NCI-H446 treated with DMSO at 0.1 percent for 48 hours (cell line): ENCODE measurements around the gene GBP5.
"Not testable (repeated sequence)": the region's sequence is repeated elsewhere in the genome, so short reads cannot be mapped to it uniquely, and the experiment has no call there.

Experiments used
- DNase-seq: peaks from one replicate; lab custom pipeline; 2025; lab: John Stamatoyannopoulos, UW

The GBP5 gene

GRCh38 chr1:89272269-89273041 is at the start of gene GBP5:
Gene GBP5, minus strand, starts transcription at chr1:89272860. Its CDS starts 3,305 bp downstream, at chr1:89269555.
- DNase-seq: not testable (repeated sequence)

DNA sequence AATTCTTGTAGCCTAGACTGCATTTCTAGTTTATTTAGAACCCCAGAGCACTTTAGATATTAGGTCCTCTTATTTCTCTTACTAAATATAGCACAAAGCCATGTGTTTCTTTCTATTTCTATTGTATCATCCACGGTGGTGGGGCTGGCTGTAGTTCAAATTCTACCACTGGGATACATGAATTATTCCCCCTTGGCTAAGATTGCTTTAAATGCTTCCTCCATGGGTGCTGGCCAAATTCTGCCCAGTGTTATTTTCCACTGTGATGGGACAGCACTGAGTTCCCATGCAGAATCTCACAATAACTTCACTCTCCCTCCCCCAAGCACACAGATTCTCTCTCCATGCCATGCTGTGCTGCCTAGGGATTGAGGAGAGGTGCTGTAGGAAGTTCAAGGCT is 49.7 kb upstream of the GBP5 start:
- no peak for DNase-seq

- no peak for DNase-seq
Observed at GRCh38 chr1:89312572-89312971, 39.9 kb upstream of the GBP5 start.

DNA sequence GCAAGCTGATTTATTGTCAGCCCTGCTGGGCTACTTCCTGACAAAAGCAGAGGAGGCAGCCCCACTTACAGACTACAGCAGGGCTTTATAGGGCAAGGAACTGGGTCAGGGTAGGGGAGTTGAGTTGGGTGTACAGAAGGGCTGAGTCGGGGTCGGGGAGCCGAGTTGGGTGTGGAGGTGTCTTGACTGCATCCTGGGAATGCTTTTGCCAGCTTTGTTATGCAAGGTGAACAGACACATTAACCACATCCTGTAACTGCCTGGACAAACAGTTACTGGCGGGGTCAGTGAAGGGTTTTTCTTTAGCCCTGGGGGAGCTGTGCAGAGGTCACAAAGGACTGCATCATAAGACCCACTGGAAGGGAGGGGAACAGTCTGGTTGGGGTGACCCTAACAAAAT is 39.1 kb upstream of the GBP5 start:
- no peak for DNase-seq

- no peak for DNase-seq
Observed at GRCh38 chr1:89310976-89311375, 38.3 kb upstream of the GBP5 start.

DNA sequence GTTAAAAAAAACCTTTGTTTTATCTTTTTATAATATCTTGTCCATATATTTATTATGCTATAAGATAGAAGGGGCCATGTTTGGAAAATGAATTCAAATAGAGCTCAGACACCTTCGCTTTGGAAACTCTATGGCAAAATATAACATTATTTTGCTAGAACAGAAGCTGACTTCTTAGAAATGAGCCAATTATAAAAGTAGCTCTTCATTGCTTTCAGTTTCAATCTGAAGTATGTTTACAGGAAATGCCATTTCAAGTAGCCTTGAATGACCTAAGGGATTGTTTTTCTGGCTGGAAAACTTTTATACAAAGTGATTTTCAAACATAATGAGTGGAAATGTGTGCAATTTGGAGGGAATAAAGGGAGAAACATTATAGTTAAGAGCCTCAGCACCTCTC is 37.8 kb upstream of the GBP5 start:
- DNase-seq: no peak

GRCh38 chr1:89309828-89310227 is 37.2 kb upstream of the GBP5 start:
- no peak for DNase-seq

- DNase-seq: no peak
Observed at GRCh38 chr1:89306273-89306672, 33.6 kb upstream of the GBP5 start.

- DNase-seq: no peak
Observed at GRCh38 chr1:89305493-89305892, 32.8 kb upstream of the GBP5 start.

GRCh38 chr1:89304572-89305230 is 32.0 kb upstream of the GBP5 start:
- no peak for DNase-seq

DNA sequence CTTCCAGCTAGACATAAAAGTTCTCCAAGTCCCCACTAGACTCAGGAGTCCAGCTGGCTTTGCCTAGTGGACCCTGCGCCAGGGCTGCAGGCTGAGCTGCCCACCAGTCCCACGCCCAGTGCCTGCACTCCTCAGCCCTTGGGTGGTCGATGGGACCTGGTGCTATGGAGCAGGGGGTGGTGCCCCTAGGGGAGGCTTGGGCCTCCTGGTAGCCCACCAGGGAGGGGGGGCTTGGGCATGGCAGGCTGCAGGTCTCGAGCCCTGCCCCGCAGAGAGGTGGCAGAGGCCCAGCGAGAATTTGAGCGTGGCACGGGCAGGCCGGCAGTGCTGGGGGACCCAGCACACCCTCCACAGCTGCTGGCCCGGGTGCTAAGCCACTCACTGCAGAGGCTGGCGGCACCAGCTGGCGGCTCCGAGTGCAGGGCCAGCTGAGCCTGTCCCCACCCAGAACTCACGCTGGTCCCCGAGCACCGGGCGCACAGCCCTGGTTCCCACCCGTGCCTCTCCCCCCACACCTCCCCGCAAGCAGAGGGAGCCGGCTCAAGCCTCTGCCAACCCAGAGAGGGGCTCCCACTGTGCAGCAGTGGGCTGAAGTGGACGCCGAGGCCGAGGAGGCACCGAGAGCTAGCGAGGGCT is 30.2 kb upstream of the GBP5 start:
- no peak for DNase-seq

- DNase-seq: not testable (repeated sequence)
Observed at GRCh38 chr1:89299739-89300463, 27.2 kb upstream of the GBP5 start.

DNA sequence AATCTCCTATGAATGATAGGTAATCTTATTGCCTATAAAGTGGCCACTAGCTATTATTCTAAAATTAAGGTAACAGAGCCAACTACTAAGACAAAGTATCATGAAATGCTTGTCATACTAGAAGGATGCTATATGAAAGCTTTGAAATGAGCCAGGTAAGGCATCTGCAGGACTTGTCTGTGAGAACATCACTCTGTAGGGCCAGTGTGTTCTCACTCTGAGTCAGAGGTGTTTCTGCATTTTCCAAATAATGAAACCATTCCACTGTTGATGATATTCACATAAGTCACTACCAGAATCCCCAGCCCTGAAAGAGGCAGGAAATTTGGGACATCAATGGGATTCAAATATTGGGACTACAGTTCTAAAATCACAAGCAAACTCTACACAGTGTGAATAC is 25.8 kb upstream of the GBP5 start:
- no peak for DNase-seq

- no peak for DNase-seq
Observed at GRCh38 chr1:89295187-89295586, 22.5 kb upstream of the GBP5 start.

GRCh38 chr1:89291276-89291675 is 18.6 kb upstream of the GBP5 start:
- DNase-seq: no peak

GRCh38 chr1:89288051-89288340 is 15.3 kb upstream of the GBP5 start:
- no peak for DNase-seq

GRCh38 chr1:89287181-89288050 is 14.8 kb upstream of the GBP5 start:
- no peak for DNase-seq

DNA sequence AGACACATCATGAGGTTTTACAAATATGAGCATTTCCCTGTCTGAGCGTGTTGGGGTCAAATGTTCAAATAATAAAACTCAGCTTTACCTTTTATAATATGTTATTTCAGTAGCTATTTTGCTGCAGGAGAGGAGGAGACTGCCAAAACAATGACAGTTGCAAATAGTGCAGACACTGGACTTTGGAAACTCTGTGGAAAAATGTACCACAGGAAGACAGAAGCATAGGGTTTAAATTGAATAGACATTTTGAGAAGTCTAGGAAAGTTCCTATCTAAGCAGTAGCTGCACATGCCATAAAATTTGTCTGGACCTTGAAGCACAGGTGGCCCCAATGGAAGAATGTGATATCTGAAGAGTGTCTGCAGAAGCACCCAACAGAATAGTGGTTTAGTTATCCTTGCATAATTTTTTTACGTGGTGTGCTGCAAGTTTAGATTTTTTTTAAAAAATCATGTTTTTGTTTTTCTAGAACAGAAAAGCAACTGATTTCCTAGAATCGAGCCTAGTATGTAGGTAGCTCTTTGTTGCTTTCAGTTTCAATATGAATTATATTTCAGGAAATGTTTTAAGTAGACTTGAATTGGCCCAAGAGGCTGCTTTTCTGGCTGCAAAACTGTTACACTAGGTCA is 14.0 kb upstream of the GBP5 start:
- DNase-seq: no peak

DNA sequence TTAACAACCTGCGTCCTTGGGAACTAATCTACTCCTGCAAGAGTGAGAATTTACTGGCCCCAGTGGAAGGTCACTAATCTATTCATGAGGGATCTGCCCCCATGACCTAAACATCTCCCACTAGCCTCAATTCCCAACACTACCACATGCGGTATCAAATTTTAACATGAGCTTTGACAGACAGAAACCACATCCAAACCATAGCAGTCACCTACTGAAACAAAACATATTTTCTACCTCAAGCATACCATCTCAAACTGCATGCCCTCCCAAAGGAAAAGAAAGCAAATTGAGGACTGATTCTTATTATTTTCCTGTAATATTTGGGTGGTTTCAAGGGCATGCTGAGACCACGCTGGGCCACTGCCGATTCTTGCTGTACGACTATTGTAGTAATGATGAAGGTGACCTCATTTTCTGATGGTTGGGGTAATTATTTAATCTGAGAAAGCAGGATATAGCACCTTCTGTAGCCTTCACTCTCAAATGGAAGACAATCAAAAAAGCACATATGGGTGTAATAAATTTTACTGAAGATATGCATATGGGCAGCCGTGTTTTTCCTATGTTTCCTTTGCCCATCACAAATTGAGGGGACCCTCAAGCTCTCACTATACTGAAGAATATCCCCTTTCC is 13.2 kb upstream of the GBP5 start:
- DNase-seq: no peak

GRCh38 chr1:89284078-89284763 is 11.6 kb upstream of the GBP5 start:
- not testable (repeated sequence) for DNase-seq
